Measurements from ENCODE around the gene ZFX. TPM values are rescaled to one million over a fixed set of nuclear protein-coding genes. Genes with fewer than 3 reads are reported as not detected.

Gene ZFX
- total and polyA plus RNA-seq, 2 of the 8 experiments (the other 6 are each of a cell fraction or from before 2014, with no cell fraction given), result 2.8 to 22.0 TPM

GRCh38 chrX:24228596-24228995 lies 79.1 kb downstream of the ZFX start (continued):
- TF ChIP-seq EGR1 (IDR thresholded peaks at IDR 0.05; ENCODE audit: borderline replicate concordance, low read depth, low read length), result no peak

Measured in H1 (cell line).